CD4-positive, alpha-beta T cell treated with Interleukin-6 at 100 ng/mL for 8 hours (primary cell): ENCODE results near the gene MXD4.
"Not testable (repeated sequence)": the region's sequence is repeated elsewhere in the genome, so short reads cannot be mapped to it uniquely, and the experiment has no call there.

ENCODE experiments used
- DNase-seq: peaks from one replicate; pipeline ENCODE4 v3.0.0-alpha.2; 2020; ENCODE audit warnings: mixed read lengths, low spot score

Gene MXD4

DNA sequence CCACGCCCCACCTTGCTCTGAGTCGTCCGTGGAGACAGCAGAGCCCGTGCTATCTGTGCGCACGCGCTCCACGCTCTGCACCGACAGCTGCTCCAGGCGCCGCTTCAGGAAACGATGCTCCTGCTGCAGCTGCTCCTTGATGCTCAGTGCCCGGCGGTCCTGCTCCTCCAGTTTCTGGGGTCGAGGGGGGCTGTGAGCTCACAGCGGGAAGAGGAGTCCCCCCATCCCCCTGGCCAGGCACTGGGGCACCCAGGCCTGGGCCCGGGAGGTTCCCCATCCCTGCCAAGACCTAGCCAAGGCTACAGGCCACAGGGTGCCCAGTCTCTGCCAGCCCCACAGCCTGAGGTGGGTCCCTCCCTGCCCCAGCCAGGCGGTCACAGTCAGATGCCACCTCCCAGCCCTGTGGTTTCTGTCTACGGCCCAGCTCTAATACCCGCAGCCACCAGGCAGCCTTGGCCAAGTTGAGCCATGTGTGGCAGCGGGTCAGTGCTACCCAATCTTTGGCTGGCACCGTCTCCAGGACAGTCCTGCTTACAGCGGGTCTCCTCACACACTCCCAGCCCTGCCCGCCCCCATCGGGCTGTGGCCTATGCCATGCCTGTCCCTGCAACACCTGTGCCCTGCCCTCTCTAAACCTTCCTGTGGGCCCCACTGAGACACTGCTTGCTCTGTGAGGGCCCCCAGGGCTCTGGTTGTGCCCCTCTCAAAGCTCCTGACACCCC lies 10.7 kb downstream of the MXD4 start:
- no peak for DNase-seq

DNA sequence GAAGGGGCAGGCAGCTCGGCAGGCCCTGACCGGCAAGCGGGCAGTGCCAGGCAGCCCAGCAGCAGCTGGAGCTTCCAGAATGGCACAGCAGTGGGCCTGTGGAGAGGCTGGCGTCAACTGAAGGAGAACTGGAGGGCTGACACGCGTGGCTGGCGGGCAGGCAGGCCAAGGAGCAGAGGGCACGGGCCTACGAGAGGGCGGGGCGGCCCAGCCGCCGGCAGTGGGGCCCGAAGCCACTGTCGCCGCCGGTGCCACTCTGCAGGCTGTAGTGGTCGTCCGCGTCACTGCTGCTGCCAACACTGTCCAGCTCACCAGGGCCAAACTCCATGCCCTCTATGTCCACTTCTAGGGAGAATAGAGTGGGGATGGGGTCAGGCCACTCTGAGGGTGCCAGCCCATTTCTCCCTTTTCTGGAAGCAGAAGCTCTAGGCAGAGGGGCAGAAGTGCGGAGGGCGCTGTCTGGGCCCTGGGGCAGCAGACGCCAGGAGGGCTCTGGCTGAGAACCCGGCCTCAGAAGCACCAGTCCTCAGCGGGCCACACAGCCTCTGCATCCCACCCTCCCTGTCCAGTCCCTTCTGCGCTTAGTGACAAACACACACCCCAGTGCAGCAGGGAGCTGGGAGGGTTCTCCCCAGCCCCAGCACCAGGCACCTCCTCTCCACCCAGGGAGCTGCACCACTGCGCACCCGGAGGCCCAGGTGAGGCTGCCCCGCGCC lies 11.4 kb downstream of the MXD4 start:
- no peak for DNase-seq

- DNase-seq = no peak
Observed at GRCh38 chr4:2249526-2250356, 12.2 kb downstream of the MXD4 start.

- DNase-seq = no peak
Observed at GRCh38 chr4:2248821-2249261, 13.1 kb downstream of the MXD4 start.

- no peak for DNase-seq
Observed at GRCh38 chr4:2248044-2248780, 13.7 kb downstream of the MXD4 start.

DNA sequence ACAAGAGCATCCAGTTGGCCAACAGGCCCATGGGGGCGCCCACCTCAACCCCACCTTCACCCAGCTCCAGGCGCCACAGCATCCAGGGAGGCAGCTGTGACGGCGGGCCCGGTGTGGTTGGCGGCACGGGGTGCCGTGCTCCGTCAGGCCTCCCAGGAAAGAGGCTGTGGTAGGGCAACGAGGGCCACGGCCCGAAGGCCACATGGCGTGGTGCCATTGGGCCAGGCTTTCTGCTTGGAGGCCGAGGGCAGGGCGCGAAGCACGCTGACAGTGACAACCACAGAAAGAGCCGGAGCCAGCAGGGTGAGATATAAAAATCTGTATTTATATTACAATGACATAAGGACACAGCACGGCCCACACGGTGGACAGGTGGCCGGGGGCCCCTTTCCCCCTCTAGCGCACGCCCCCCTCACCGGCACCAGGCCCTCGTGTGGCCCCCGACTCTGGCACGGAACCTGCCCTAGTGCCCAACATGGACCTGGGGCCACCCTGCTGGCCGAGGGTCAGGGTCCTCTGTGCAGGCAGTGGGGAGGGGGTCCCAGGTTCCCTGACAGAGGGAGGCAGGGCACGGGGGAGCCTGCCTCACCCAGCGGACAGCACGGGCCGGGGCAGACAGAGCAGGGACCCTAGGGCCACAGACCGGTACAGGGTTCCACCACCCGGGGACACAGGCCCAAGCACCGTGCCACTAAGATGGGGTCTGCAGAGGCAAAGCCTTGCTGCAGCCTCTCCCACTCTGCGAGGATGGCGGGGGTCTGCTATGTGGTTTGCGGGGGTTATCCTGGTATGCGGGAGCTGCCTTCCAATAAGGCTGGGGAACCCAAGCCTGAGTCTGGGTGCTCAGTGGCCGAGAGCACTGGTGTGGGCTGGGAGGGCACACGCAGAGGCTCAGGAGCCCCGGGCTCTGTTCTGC lies 14.5 kb downstream of the MXD4 start:
- no peak for DNase-seq

DNA sequence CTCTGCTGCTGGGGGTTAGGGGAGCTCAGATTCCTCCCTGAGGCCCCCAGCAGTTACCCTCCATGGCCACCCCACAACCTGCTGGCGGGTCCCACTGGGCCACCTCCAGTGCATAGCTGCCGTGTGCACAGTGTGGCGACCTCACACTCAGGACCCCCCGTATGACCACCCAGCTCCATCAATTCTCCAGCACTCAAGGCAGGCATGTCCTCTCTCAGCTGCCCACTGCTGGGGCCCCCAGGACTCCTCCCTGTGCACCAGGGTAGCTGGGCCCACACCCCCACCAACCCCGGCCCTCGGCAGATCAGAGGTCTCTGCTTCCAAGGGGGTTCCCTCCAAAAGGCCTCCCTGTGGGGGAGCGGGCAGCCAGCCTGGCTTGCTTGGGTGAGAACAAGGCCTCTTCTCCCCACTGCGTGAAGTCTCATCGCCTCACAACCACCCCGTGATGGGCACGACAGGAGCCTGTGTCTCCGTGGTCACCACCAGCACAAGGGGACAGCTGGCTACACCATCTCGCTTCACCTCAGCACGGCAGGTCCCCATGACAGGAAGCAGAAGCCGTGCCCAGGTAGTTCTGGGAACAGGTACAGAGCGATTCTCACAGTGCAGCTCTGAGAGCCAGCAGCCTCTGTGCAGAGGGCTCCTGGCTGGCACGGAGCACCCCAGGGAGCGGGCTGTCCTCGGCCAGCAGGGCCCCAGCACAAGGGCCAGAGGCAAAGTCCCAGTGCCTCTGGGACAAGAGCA lies 15.4 kb downstream of the MXD4 start:
- no peak for DNase-seq

DNA sequence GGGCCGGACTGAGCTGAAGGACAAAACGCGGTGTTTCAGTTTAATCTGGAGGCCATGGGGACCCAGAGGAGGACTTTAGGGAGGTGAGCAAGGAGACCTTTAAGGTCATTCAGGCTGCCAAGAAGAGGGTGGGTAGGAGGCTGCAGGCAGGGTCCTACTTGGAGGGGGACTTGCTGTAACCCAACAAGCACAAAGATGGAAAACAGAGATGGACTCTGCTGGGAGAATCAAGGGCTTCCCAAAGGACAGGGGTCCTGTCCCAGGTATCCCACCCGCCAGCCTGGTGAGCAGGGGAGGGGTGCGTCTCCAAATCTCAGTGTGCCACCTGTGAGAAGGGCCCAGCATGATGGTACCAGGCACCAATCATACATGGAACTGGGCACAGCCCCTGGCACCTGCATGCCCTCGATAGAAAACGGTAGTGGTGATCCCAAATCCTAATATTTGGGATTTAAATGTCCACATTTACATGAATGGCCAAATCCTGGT lies 16.1 kb downstream of the MXD4 start:
- no peak for DNase-seq

DNA sequence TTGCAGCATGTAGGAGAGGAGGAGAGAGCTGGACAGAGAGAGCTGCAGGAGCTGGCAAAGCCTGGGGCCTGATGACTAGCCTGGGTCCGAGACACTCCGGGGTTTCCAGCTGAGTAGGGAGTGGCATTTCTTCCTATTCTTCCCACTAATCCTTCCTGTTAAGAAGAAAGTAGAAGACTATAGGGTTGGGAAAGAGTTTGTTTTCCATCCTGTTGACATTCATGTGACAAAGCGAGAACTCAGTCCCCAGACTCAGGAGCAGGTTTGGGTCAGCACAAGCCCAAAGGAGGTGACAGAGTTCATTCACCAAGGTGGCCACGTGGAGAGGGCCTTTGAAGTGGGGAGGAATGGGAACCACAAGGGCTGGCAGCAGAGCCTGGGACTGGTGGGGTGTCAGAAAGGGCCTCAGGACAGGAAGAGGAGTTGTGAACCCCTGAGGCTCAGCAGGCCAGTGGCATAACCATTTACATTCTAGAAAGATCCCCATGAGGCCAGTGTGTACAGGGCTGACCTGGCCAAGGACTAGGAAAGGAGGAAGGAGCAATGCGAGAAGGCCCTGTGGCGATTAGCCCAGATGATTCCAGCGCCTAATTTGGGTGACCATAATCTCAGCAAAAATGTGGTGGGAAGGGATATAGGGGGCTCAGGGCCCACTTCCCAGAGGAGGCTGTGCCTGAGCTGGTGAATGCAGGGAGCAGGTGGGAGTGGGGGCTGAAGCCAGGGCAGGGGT lies 16.7 kb downstream of the MXD4 start:
- no peak for DNase-seq

- no peak for DNase-seq
Observed at GRCh38 chr4:2243681-2244380, 18.1 kb downstream of the MXD4 start.

DNA sequence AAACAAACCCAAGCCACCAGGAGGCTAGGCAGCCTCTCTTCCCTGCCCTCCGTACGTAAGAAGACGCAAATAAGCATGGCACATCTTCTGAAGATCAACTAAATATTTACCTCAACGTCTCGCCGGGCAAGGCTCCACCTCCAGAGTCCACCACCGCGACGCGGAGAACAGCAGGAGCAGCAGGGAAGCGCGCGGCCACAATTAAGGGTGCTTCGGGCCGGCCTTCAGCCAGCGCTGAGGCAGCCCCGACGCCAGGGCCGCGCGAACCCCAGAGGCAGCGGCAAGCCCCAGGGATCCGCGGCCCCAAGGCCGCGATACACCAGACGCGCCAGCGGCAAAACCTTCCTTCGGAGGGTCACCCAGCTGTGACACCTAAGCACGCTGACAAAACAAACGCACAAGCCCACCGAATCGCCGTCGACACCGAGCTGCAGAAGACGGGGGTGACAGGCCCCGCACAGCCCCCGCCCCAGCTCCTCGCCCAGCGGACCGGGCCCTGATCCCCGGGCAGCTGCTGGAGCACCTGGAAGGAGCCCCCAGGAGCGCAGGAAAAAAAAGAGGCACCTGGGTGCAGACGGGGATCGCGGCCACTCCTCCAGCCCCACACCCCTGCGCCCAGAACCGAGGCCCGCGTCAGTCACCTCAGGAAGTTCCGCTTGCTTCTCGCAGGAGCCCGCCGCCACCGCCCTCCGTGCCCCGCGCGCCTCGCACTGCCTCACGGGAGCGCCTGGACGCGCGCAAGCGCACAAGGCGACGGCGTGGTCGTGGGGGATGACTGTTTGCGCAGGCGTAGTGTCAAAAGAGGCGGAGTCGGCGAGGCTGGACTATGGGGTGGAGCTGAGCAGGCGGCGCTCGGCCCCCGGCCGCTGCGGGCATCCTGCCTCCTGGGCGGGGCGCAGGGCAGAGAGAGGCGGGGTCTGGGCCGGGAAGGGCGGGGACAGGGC lies 20.2 kb downstream of the MXD4 start, which contains the start of the genes HAUS3 and POLN:
TSS of gene HAUS3 (minus strand) at position 712 of the 944 bp plus-strand sequence. CDS start 1,175 bp downstream, outside the sequence.
TSS of gene POLN (minus strand) at position 712 of the 944 bp plus-strand sequence. CDS start 12,890 bp downstream, outside the sequence.
- DNase-seq = peak; percentile 99

- DNase-seq = no peak
Observed at GRCh38 chr4:2241003-2241402, 20.9 kb downstream of the MXD4 start.

- no peak for DNase-seq
Observed at GRCh38 chr4:2236944-2237666, 24.8 kb downstream of the MXD4 start.

DNA sequence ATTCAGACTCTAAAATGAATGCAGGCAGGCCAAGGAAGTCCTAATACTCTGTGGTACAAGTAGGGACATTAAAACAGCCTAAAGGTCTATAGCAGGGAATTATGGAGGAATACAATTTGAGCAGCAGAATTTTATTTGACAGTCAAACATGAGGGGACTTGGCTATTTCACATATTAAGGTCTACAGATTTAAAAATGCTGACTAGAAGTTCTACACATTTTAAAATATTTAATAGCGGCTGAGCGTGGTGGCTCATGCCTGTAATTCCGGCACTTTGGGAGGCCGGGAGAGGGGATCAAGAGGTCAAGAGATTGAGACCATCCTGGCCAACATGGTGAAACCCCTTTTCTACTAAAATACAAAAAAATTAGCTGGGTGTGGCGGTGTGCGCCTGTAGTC lies 30.8 kb downstream of the MXD4 start:
- no peak for DNase-seq

DNA sequence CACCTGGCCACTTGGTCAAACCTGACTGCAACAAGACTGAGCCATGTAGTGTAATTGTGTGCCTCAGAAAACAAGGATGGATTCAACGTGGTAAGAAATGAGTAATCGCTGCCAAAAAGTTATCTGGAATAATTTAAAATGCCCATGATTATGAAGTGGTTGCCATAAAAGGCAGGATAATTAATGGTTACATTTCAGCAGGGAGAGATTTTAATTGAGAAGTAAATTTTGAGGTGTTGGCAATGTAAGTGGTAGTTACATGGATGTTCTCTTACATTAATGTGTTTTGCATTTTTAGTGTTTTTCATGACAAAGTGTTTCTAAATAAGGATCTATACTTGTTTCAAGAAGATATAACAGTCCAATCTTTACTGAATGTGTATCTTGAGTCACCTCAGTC lies 35.6 kb downstream of the MXD4 start:
- no peak for DNase-seq

DNA sequence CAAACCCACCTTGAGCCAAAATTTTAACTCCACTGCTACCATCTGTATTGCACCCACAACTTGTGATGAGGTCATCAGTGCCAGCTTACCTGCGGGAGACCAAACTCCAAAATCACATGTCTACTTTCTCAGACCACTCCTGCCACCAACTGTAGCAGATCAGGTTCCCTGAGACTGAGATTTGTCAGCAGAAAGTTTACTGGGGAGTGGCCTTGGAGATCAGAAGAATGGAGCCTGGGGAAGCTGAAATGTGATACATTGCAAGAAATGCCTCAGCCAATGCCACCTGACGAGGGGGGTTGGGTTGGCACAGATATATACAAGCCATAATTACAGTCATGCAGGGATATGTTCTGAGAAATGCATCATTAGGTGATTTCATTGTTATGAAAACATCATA lies 39.1 kb downstream of the MXD4 start:
- DNase-seq = no peak

DNA sequence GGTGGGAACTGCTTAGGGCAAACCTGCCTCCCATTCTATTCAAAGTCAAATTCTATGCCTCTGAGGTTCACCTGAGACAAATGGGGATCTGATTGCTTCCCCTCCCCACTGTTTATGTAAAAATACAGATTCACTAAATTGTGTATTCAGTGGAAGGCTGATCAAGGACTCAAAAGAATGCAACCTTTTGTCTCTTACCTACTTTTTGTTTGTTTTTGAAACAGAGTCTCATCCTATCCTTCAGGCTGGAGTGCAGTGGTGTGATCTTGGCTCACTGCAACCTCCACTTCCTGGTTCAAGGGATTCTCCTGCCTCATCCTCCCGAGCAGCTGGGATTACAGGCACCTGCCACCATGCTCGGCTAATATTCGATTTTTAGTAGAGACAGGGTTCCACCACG lies 40.5 kb downstream of the MXD4 start:
- DNase-seq = not testable (repeated sequence)
